ENCODE data around the gene APLN.

Gene APLN

GRCh38 chrX:129661369-129661768, 6.6 kb upstream of the APLN start:
- Histone ChIP-seq H3K9me3 (ENCODE audit: control insufficient read depth, insufficient read depth, low read length) (no peaks in the 10 kb centered on the region), H3K27ac (ENCODE audit: low read depth, low read length) (no peak overlapping the region), H3K4me3 (ENCODE audit: low read depth, low read length) (no peak overlapping the region), H3K36me3 (ENCODE audit: control insufficient read depth, insufficient read depth, low read length) (no peaks in the 10 kb centered on the region), H3K9ac (ENCODE audit: low read depth, low read length) (no peak overlapping the region), H3K27me3 (ENCODE audit: control insufficient read depth, insufficient read depth, low read length) (peaks cover 28% of the 10 kb centered on the region), H3K4me1 (ENCODE audit: control insufficient read depth, insufficient read depth, low read length) (peaks cover 19% of the 10 kb centered on the region)

- Histone ChIP-seq H3K4me1 (ENCODE audit: control insufficient read depth, insufficient read depth, low read length) (peaks cover 14% of the 10 kb centered on the region), H3K9me3 (ENCODE audit: control insufficient read depth, insufficient read depth, low read length) (no peaks in the 10 kb centered on the region), H3K4me3 (ENCODE audit: low read depth, low read length) (no peak overlapping the region), H3K27me3 (ENCODE audit: control insufficient read depth, insufficient read depth, low read length) (peaks cover 39% of the 10 kb centered on the region), H3K27ac (ENCODE audit: low read depth, low read length) (no peak overlapping the region), H3K36me3 (ENCODE audit: control insufficient read depth, insufficient read depth, low read length) (no peaks in the 10 kb centered on the region), H3K9ac (ENCODE audit: low read depth, low read length) (no peak overlapping the region)
Observed at GRCh38 chrX:129659861-129660260, 5.1 kb upstream of the APLN start.

GRCh38 chrX:129659141-129659540, 4.4 kb upstream of the APLN start:
- no peaks in the 10 kb centered on the region for H3K36me3 ChIP-seq (ENCODE audit: control insufficient read depth, insufficient read depth, low read length)
- H3K9ac ChIP-seq (ENCODE audit: low read depth, low read length): no peak overlapping the region
- H3K27ac ChIP-seq (ENCODE audit: low read depth, low read length): no peak overlapping the region
- H3K9me3 ChIP-seq (ENCODE audit: control insufficient read depth, insufficient read depth, low read length): no peaks in the 10 kb centered on the region
- no peak overlapping the region for H3K4me3 ChIP-seq (ENCODE audit: low read depth, low read length)
- peaks cover 14% of the 10 kb centered on the region for H3K4me1 ChIP-seq (ENCODE audit: control insufficient read depth, insufficient read depth, low read length)
- peaks cover 43% of the 10 kb centered on the region for H3K27me3 ChIP-seq (ENCODE audit: control insufficient read depth, insufficient read depth, low read length)

- no peak overlapping the region for H3K27ac ChIP-seq (ENCODE audit: low read depth, low read length)
- peaks cover 50% of the 10 kb centered on the region for H3K27me3 ChIP-seq (ENCODE audit: control insufficient read depth, insufficient read depth, low read length)
- H3K9ac ChIP-seq (ENCODE audit: low read depth, low read length): no peak overlapping the region
- H3K4me1 ChIP-seq (ENCODE audit: control insufficient read depth, insufficient read depth, low read length): peaks cover 20% of the 10 kb centered on the region
- no peak overlapping the region for H3K4me3 ChIP-seq (ENCODE audit: low read depth, low read length)
- no peaks in the 10 kb centered on the region for H3K36me3 ChIP-seq (ENCODE audit: control insufficient read depth, insufficient read depth, low read length)
- no peaks in the 10 kb centered on the region for H3K9me3 ChIP-seq (ENCODE audit: control insufficient read depth, insufficient read depth, low read length)
Observed at GRCh38 chrX:129658429-129658828, 3.7 kb upstream of the APLN start.

DNA sequence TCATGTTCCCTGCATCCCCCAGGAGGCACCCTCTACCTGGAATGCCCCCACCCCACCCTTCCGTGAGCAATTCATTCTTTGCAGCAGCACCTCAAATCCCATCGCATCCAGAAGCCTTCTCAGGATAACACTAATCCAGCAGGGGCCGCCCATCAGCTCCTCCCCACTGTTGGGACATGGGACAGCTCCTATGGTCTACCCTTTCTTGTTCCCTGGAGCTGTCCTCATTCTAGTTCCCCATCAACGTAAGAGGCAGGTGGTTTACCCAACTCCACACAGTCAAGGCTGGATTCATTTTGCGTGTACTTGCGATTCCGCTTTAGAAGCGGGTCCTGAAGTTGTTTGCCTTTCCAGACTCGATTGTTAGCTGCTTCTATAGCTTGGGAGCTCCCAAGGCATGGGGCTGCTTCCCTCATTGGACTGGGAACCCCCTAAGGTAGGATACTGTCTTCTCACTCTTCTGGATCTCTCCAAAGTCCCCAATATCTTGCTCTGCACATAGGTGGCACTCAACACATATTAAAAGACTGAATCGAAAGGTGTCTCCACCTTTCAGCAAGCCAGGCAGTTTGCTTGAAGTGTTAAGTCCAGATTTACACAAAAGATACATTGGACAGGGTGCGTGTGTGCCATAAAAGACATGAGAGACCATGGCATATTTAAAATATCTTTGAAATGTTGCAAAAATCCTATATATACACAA, 942 bp upstream of the APLN start:
- no peaks in the 10 kb centered on the region for H3K36me3 ChIP-seq (ENCODE audit: control insufficient read depth, insufficient read depth, low read length)
- H3K4me1 ChIP-seq (ENCODE audit: control insufficient read depth, insufficient read depth, low read length): peaks cover 13% of the 10 kb centered on the region
- H3K9me3 ChIP-seq (ENCODE audit: control insufficient read depth, insufficient read depth, low read length): no peaks in the 10 kb centered on the region
- peaks cover 68% of the 10 kb centered on the region for H3K27me3 ChIP-seq (ENCODE audit: control insufficient read depth, insufficient read depth, low read length)
- H3K27ac ChIP-seq (ENCODE audit: low read depth, low read length): no peak overlapping the region
- H3K9ac ChIP-seq (ENCODE audit: low read depth, low read length): no peak overlapping the region
- peak overlapping the region; percentile 61; the same call in 1 of the 2 replicates for H3K4me3 ChIP-seq (ENCODE audit: low read depth, low read length)

- peak overlapping the region; percentile 61 for H3K4me3 ChIP-seq (ENCODE audit: low read depth, low read length)
- H3K9ac ChIP-seq (ENCODE audit: low read depth, low read length): no peak overlapping the region
- H3K36me3 ChIP-seq (ENCODE audit: control insufficient read depth, insufficient read depth, low read length): no peaks in the 10 kb centered on the region
- no peak overlapping the region for H3K27ac ChIP-seq (ENCODE audit: low read depth, low read length)
- no peaks in the 10 kb centered on the region for H3K9me3 ChIP-seq (ENCODE audit: control insufficient read depth, insufficient read depth, low read length)
- H3K4me1 ChIP-seq (ENCODE audit: control insufficient read depth, insufficient read depth, low read length): peaks cover 19% of the 10 kb centered on the region
- H3K27me3 ChIP-seq (ENCODE audit: control insufficient read depth, insufficient read depth, low read length): peaks cover 84% of the 10 kb centered on the region
Observed at GRCh38 chrX:129653971-129654651, 645 bp downstream of the APLN start.

- Histone ChIP-seq H3K27ac (ENCODE audit: low read depth, low read length) (no peak overlapping the region), H3K9me3 (ENCODE audit: control insufficient read depth, insufficient read depth, low read length) (no peaks in the 10 kb centered on the region), H3K27me3 (ENCODE audit: control insufficient read depth, insufficient read depth, low read length) (peaks cover 91% of the 10 kb centered on the region), H3K9ac (ENCODE audit: low read depth, low read length) (no peak overlapping the region), H3K4me1 (ENCODE audit: control insufficient read depth, insufficient read depth, low read length) (peaks cover 19% of the 10 kb centered on the region), H3K36me3 (ENCODE audit: control insufficient read depth, insufficient read depth, low read length) (no peaks in the 10 kb centered on the region), H3K4me3 (ENCODE audit: low read depth, low read length) (0 out of 2 replicates have a peak overlapping the region, but pooled peaks have one; percentile 61)
Observed at GRCh38 chrX:129653181-129653970, 1.4 kb downstream of the APLN start.

DNA sequence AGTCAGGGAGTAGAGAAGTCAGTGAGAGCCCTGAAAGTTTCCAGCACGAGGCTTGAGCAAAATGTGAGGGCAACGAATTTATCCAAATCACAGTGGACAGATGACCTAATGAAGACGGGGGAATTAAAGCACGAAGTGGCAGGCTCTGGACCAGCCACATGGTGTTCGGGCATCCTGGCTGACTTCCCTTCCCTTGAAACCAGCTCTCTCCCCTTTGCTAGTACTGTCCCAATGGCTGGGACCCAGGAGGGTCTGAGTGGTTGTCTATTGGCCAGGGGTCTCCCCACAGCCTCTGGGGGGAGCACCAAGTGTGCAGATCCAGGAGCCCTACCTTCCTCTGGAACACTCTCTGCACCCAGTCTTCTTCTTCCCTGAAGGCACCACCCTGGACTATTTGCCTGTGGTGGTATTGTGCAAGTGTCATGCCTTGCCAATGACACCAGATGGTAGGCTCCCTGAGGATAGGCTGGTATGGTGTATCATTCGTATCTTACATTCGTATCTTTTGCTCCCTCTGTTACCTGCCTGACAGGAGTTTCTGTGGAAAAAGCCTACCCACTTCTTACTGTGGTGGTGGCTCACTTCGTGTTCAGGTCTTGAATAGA, 2.1 kb downstream of the APLN start:
- H3K9ac ChIP-seq (ENCODE audit: low read depth, low read length): no peak overlapping the region
- no peak overlapping the region for H3K4me3 ChIP-seq (ENCODE audit: low read depth, low read length)
- peaks cover 19% of the 10 kb centered on the region for H3K4me1 ChIP-seq (ENCODE audit: control insufficient read depth, insufficient read depth, low read length)
- H3K36me3 ChIP-seq (ENCODE audit: control insufficient read depth, insufficient read depth, low read length): no peaks in the 10 kb centered on the region
- H3K9me3 ChIP-seq (ENCODE audit: control insufficient read depth, insufficient read depth, low read length): no peaks in the 10 kb centered on the region
- no peak overlapping the region for H3K27ac ChIP-seq (ENCODE audit: low read depth, low read length)
- H3K27me3 ChIP-seq (ENCODE audit: control insufficient read depth, insufficient read depth, low read length): peaks cover 95% of the 10 kb centered on the region

DNA sequence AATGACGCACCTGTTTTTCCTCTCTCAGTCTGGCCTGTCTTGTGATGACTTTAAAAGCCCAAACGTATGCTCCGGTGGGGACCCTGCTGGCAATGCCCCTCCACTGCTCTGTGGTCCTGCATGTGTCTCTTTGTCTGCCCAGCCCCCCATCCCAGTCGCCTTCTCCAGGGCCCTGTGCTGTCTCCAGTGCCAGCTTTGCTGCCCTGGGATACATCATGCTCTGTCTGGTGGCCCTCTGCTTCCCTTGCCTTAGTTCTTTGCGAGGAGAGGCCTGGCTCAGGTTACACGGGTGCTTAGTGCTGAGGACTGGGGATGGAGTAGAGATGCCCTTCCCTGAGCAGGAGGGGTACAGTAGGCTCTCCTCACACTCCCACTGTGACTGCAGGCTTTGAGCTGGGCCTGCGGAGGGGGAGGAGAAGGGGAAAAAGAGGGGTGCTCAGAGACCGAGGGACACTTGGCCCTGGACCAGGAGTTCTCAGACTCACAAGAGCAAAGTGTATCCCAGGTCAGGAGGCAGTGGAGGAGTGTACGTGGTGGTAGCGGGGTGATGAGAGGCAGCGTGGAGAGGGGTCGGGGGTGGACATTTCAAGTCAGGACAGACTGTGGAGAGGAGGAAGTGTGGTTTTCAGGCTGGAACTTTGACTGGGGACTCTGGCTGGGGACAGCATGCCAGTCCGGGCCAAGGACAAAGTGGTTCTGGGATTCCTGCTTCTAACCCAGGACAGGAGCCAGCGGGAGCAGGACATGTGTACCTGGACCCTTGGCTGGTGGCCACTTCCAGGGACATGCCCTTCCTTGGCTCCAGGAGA, 2.8 kb downstream of the APLN start:
- H3K9me3 ChIP-seq (ENCODE audit: control insufficient read depth, insufficient read depth, low read length): no peaks in the 10 kb centered on the region
- no peak overlapping the region for H3K9ac ChIP-seq (ENCODE audit: low read depth, low read length)
- H3K4me3 ChIP-seq (ENCODE audit: low read depth, low read length): no peak overlapping the region
- peaks cover 96% of the 10 kb centered on the region for H3K27me3 ChIP-seq (ENCODE audit: control insufficient read depth, insufficient read depth, low read length)
- H3K4me1 ChIP-seq (ENCODE audit: control insufficient read depth, insufficient read depth, low read length): peaks cover 19% of the 10 kb centered on the region
- no peak overlapping the region for H3K27ac ChIP-seq (ENCODE audit: low read depth, low read length)
- no peaks in the 10 kb centered on the region for H3K36me3 ChIP-seq (ENCODE audit: control insufficient read depth, insufficient read depth, low read length)

- H3K27me3 ChIP-seq (ENCODE audit: control insufficient read depth, insufficient read depth, low read length): peaks cover 99% of the 10 kb centered on the region
- H3K4me3 ChIP-seq (ENCODE audit: low read depth, low read length): no peak overlapping the region
- H3K9me3 ChIP-seq (ENCODE audit: control insufficient read depth, insufficient read depth, low read length): no peaks in the 10 kb centered on the region
- H3K4me1 ChIP-seq (ENCODE audit: control insufficient read depth, insufficient read depth, low read length): peaks cover 19% of the 10 kb centered on the region
- H3K36me3 ChIP-seq (ENCODE audit: control insufficient read depth, insufficient read depth, low read length): no peaks in the 10 kb centered on the region
- H3K9ac ChIP-seq (ENCODE audit: low read depth, low read length): no peak overlapping the region
- no peak overlapping the region for H3K27ac ChIP-seq (ENCODE audit: low read depth, low read length)
Observed at GRCh38 chrX:129650821-129651510, 3.8 kb downstream of the APLN start.
